ENCODE measurements around the gene OR56A3. TPM values are rescaled to one million over a fixed set of nuclear protein-coding genes. Genes with fewer than 3 reads are reported as not detected.

The OR56A3 gene
- total RNA-seq, 1 experiment from 2014 or later, result not detected

- no TSS peak for BruUV-seq (replicated peaks)
- no peak for TF ChIP-seq EZH2 (IDR thresholded peaks at IDR 0.05; ENCODE audit: low read length, unreplicated experiment)
- Histone ChIP-seq H3K4me3 (ENCODE audit: low read length) (no peak overlapping the region), H3K4me1 (ENCODE audit: insufficient read depth, low read length) (no peaks in the 10 kb centered on the region), H3K36me3 (ENCODE audit: low read depth, low read length) (no peaks in the 10 kb centered on the region), H2AFZ (ENCODE audit: low read length) (no peak overlapping the region), H3K27me3 (ENCODE audit: low read length) (no peaks in the 10 kb centered on the region), H3K79me2 (ENCODE audit: low read length) (no peaks in the 10 kb centered on the region), H4K20me1 (ENCODE audit: low read length) (no peaks in the 10 kb centered on the region), H3F3A (ENCODE audit: low read length, unreplicated experiment) (no peaks in the 10 kb centered on the region), H3K27ac (ENCODE audit: low read length) (no peak overlapping the region), H3K9me2 (replicated peaks; ENCODE audit: low read length) (no peaks in the 10 kb centered on the region), H3K9ac (ENCODE audit: low read length) (no peak overlapping the region), H3K9me3 (ENCODE audit: low read length) (no peaks in the 10 kb centered on the region), H3K4me2 (ENCODE audit: low read length) (no peak overlapping the region)
- ChIA-PET POLR2A (ENCODE audit: unreplicated experiment) (no interaction called here), CTCF (no interaction called here)
- DNase-seq (no peak), ATAC-seq (no peak)
- intact Hi-C loops (cut with micrococcal nuclease), result no loop called here
Measured at GRCh38 chr11:5929571-5930368, 12.3 kb upstream of the OR56A3 start.

- H3K27ac ChIP-seq (ENCODE audit: low read length), result no peak overlapping the region
- no peak overlapping the region for H3K4me3 ChIP-seq (ENCODE audit: low read length)
- H3K9me3 ChIP-seq (ENCODE audit: low read length), result no peaks in the 10 kb centered on the region
- no peak overlapping the region for H2AFZ ChIP-seq (ENCODE audit: low read length)
- H3K9ac ChIP-seq (ENCODE audit: low read length), result no peak overlapping the region
- H3K27me3 ChIP-seq (ENCODE audit: low read length), result no peaks in the 10 kb centered on the region
- no peaks in the 10 kb centered on the region for H3K79me2 ChIP-seq (ENCODE audit: low read length)
- H3K4me1 ChIP-seq (ENCODE audit: insufficient read depth, low read length), result no peaks in the 10 kb centered on the region
- TF ChIP-seq EZH2phosphoT487 (IDR thresholded peaks at IDR 0.05; ENCODE audit: borderline replicate concordance, low read length) (no peak), EZH2 (IDR thresholded peaks at IDR 0.05; ENCODE audit: low read length, unreplicated experiment) (no peak)
- ATAC-seq (no peak), DNase-seq (no peak)
- H3K36me3 ChIP-seq (ENCODE audit: low read depth, low read length), result no peaks in the 10 kb centered on the region
- POLR2A ChIA-PET (ENCODE audit: unreplicated experiment), result no interaction called here
- H3K4me2 ChIP-seq (ENCODE audit: low read length), result no peak overlapping the region
- intact Hi-C loops (cut with micrococcal nuclease), result no loop called here
- no peaks in the 10 kb centered on the region for H3K9me2 ChIP-seq (replicated peaks; ENCODE audit: low read length)
- CTCF ChIA-PET, result no interaction called here
- H3F3A ChIP-seq (ENCODE audit: low read length, unreplicated experiment), result no peaks in the 10 kb centered on the region
- no TSS peak for BruUV-seq (replicated peaks)
- no peaks in the 10 kb centered on the region for H4K20me1 ChIP-seq (ENCODE audit: low read length)
Measured at GRCh38 chr11:5930614-5931013, 11.4 kb upstream of the OR56A3 start.

GRCh38 chr11:5931061-5931460 lies 11.0 kb upstream of the OR56A3 start:
- no peaks in the 10 kb centered on the region for H3K9me2 ChIP-seq (replicated peaks; ENCODE audit: low read length)
- TF ChIP-seq EZH2 (IDR thresholded peaks at IDR 0.05; ENCODE audit: low read length, unreplicated experiment), result no peak
- no peak for TF ChIP-seq EZH2phosphoT487 (IDR thresholded peaks at IDR 0.05; ENCODE audit: borderline replicate concordance, low read length)
- no peak for TF ChIP-seq CTCF (conservative IDR thresholded peaks at IDR 0.05; ENCODE audit: low read depth, low read length)
- DNase-seq (no peak), ATAC-seq (no peak)
- no peak overlapping the region for H3K4me2 ChIP-seq (ENCODE audit: low read length)
- H3K36me3 ChIP-seq (ENCODE audit: low read depth, low read length), result no peaks in the 10 kb centered on the region
- no TSS peak for BruUV-seq (replicated peaks)
- no peak overlapping the region for H3K9ac ChIP-seq (ENCODE audit: low read length)
- intact Hi-C loops (cut with micrococcal nuclease), result no loop called here
- no peaks in the 10 kb centered on the region for H4K20me1 ChIP-seq (ENCODE audit: low read length)
- no peaks in the 10 kb centered on the region for H3F3A ChIP-seq (ENCODE audit: low read length, unreplicated experiment)
- no peak overlapping the region for H3K4me3 ChIP-seq (ENCODE audit: low read length)
- H3K79me2 ChIP-seq (ENCODE audit: low read length), result no peaks in the 10 kb centered on the region
- H3K9me3 ChIP-seq (ENCODE audit: low read length), result no peaks in the 10 kb centered on the region
- H3K27me3 ChIP-seq (ENCODE audit: low read length), result no peaks in the 10 kb centered on the region
- CTCF ChIA-PET, result no interaction called here
- H2AFZ ChIP-seq (ENCODE audit: low read length), result no peak overlapping the region
- POLR2A ChIA-PET (ENCODE audit: unreplicated experiment), result no interaction called here
- H3K4me1 ChIP-seq (ENCODE audit: insufficient read depth, low read length), result no peaks in the 10 kb centered on the region
- H3K27ac ChIP-seq (ENCODE audit: low read length), result no peak overlapping the region
